Astrocyte of the cerebellum (primary cell): ENCODE results near the gene CENPP.

Source experiments
- DNase-seq: peaks from one replicate; pipeline ENCODE4 v3.0.0-alpha.2; 2011; ENCODE audit warnings: low read depth
- H3K4me3 ChIP-seq: 2 replicates; pipeline ENCODE4 v1.5.1; 2011; ENCODE audit warnings: mild to moderate bottlenecking, low read depth, low read length, moderate library complexity
- in situ Hi-C: cut with HindIII; loops from 2 replicates; pipeline ENCODE4 v1.10.0; 2017; ENCODE audit warnings: low sequenced_read_pairs
- TF ChIP-seq, protein P1 (sequence below): IDR thresholded peaks from 2 replicates; pipeline ENCODE4 v1.5.1; 2012; ENCODE audit warnings: low read length, low read depth, moderate library complexity, mild to moderate bottlenecking; ENCODE audit errors: missing control alignments

Gene CENPP

DNA sequence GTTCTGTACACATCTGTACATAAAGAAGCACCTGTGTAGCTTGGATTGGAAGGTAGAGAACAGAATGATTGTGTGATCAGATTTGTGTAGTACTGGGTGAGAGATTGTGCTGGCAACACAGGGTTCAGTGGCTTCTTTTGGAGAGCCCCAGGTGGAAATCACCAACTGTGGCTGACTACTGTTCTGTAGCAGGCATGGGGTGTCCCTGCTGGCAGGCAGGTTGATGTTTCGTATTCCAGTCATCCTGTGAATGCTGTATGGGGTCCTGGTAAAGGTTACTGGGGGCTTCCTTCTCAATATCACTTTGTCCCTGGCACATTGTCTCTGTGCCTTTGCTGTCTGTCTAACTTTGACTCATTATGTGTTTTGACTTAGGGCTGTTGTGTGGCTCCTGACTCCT is 151.2 kb downstream of the CENPP start:
- in situ Hi-C loops: no loop called here
- TF ChIP-seq, protein P1, sequence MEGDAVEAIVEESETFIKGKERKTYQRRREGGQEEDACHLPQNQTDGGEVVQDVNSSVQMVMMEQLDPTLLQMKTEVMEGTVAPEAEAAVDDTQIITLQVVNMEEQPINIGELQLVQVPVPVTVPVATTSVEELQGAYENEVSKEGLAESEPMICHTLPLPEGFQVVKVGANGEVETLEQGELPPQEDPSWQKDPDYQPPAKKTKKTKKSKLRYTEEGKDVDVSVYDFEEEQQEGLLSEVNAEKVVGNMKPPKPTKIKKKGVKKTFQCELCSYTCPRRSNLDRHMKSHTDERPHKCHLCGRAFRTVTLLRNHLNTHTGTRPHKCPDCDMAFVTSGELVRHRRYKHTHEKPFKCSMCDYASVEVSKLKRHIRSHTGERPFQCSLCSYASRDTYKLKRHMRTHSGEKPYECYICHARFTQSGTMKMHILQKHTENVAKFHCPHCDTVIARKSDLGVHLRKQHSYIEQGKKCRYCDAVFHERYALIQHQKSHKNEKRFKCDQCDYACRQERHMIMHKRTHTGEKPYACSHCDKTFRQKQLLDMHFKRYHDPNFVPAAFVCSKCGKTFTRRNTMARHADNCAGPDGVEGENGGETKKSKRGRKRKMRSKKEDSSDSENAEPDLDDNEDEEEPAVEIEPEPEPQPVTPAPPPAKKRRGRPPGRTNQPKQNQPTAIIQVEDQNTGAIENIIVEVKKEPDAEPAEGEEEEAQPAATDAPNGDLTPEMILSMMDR: no peak
- no peak overlapping the region for H3K4me3 ChIP-seq
- no peak for DNase-seq

DNA sequence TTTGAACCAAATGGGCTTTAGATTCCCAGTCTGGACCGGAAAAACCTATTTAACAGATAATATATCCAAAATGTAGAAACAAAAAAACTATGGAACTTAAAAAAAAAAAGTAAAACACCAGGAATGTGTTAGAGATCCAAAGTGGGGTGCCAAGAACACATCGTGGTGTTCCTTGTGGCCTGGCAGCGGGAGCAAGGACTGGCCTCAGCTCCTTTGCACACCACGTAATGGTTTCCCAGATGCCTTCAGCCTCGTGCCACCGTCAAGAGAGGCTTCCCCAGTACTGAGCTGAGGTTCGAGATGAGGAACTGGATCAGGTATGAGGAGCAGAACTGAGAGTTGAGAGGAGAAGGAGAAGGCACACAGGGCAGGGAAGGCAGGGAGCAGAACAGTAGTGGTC is 153.0 kb downstream of the CENPP start:
- in situ Hi-C loops: no loop called here
- DNase-seq: peak; percentile 12
- TF ChIP-seq, protein P1: no peak
- no peak overlapping the region for H3K4me3 ChIP-seq

DNA sequence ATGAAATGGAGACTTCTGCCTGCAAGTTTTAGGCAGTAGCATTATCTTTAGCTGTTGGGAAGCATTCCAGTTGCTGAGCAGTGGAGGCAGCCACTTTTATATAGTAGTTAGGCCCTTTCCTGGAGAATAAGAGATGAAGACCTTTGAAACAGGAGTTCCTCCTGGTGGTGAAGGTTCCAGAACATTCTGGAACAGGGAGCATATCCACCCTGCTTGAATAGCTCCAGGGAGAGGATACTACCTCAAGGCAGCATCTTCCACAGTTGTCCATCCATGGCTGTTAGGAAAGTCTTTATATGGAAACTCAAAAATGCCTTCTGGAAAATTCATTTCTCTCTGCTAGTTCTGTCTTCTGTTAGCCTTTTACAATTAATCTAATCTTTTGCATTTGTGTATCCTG is 153.6 kb downstream of the CENPP start:
- no peak overlapping the region for H3K4me3 ChIP-seq
- in situ Hi-C loops: no loop called here
- TF ChIP-seq, protein P1: no peak
- DNase-seq: no peak

DNA sequence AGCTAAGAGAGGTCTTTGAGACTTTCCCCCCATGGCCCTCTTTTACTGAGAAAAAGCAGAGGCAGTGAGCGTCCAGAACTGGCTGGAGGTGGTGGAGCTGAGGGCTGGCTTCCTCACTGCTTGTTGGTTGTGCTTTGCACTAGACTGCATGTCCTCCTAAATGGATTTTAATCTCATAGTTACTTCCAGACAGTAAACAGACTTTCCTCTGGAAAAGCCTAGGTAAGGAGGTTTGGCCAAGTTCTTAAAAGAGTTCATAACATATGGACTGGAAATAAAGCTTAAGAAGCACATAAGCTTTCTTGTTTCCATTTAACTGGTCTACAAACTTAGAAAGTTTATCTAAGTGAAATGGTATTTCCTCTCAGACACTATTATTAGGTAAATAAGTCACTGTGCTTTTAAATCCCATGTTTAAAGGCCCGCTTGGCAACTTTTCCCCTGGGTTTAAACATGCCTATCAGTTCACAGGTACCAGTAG is 154.6 kb downstream of the CENPP start:
- no peak for DNase-seq
- H3K4me3 ChIP-seq: no peak overlapping the region
- TF ChIP-seq, protein P1: no peak
- in situ Hi-C loops: no loop called here

DNA sequence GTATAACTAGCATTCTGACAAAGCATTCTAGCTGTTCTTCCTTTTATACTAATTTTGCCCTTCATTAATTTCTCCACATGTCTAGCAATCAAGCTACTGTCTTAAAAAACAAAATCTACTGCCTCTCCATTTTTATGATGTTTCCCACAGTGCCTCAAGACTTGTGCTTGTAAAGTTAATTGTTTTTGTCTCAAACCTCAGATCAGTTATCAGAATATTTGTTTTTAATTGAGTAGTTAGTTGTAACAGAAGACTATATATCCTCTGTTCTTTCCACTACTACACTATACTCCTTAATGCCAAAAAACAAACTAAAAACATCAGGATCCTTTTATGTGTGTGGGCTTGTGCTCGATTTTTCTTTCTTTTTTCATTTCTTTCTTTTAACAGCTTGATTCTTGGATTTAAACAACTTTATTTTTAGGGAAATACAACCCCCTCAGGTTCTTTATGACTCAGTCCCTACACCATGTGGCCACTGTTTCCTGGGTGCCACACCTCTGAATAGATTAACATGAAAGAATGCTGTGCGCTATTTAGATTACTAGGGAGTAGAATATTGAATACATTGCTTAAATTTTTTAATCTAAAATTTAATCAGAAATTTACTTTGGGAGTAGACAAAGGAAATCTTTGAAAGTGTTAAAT is 155.4 kb downstream of the CENPP start:
- in situ Hi-C loops: no loop called here
- no peak for DNase-seq
- TF ChIP-seq, protein P1: no peak
- H3K4me3 ChIP-seq: no peak overlapping the region

DNA sequence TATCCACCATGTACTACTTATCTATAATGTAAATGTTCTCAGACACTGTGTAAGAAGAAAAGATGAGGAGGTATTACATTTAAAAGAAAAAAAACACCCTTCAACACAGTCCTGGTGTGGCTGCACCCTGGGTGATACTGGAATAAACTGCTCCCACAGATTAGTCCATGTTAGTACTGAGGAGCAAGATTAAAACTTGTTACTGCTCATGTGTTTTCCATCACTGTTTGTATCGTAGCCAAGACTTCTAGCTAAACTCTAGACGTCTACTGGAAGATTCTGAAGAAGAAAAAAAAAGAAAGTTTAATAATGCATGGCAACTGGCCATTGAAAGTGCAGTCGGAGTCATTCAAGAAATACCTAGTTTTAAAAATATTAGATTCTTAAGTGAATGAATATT is 156.6 kb downstream of the CENPP start, which contains the start of gene ASPN:
Gene ASPN, minus strand, starts transcription at position 178 of the 400 bp plus-strand sequence.
- TF ChIP-seq, protein P1: no peak
- in situ Hi-C loops: no loop called here
- H3K4me3 ChIP-seq: no peak within 1 kb of the TSS
- no peak for DNase-seq
